Liver (tissue), 9 donors: Measurements from ENCODE around the gene HEATR3. TPM values are rescaled to one million over a fixed set of nuclear protein-coding genes. Genes with fewer than 3 reads are reported as not detected.

ENCODE experiments used
- DNase-seq: peaks from one replicate; pipeline ENCODE4 v3.0.0-alpha.2; 2017; ENCODE audit warnings: low spot score
- H3K27ac ChIP-seq, 2 donors: one replicate each; pipeline ENCODE4 v1.7.0; 2013; ENCODE audit warnings: inconsistent platforms in 2 of 2, low read length in 2 of 2, control low read depth in 1 of 2, low read depth in 1 of 2, mild to moderate bottlenecking in 1 of 2
- H3K27me3 ChIP-seq, 4 donors: one replicate each; pipeline versions ENCODE4 v1.6.1 to v1.7.0; 2013; ENCODE audit warnings: low read length in 3 of 4, inconsistent platforms in 1 of 4, mild to moderate bottlenecking in 1 of 4, moderate library complexity in 1 of 4; ENCODE audit not compliant: control insufficient read depth in 4 of 4, insufficient read depth in 4 of 4
- H3K36me3 ChIP-seq, 4 donors: one replicate each; pipeline versions ENCODE4 v1.6.1 to v1.7.0; 2013; ENCODE audit warnings: low read length in 3 of 4, mild to moderate bottlenecking in 3 of 4, low read depth in 1 of 4, moderate library complexity in 1 of 4; ENCODE audit not compliant: control insufficient read depth in 4 of 4, insufficient read depth in 3 of 4
- H3K4me1 ChIP-seq, 4 donors: one replicate each; pipeline versions ENCODE4 v1.6.1 to v1.7.0; 2013; ENCODE audit warnings: low read length in 3 of 4, mild to moderate bottlenecking in 3 of 4, moderate library complexity in 1 of 4; ENCODE audit not compliant: control insufficient read depth in 4 of 4, insufficient read depth in 4 of 4
- H3K4me3 ChIP-seq, 3 donors: one replicate each; pipeline versions ENCODE4 v1.6.1 to v1.7.0; 2013; ENCODE audit warnings: low read length in 3 of 3, control low read depth in 1 of 3, low read depth in 1 of 3, mild to moderate bottlenecking in 1 of 3
- H3K9ac ChIP-seq, 2 donors: one replicate each; pipeline ENCODE4 v1.7.0; 2013; ENCODE audit warnings: low read length in 2 of 2, mild to moderate bottlenecking in 2 of 2, moderate library complexity in 2 of 2, control low read depth in 1 of 2, low read depth in 1 of 2
- H3K9me3 ChIP-seq, 4 donors: one replicate each; pipeline versions ENCODE4 v1.6.1 to v1.7.0; 2013; ENCODE audit warnings: low read length in 3 of 4; ENCODE audit not compliant: control insufficient read depth in 4 of 4
- ATF3 ChIP-seq: IDR thresholded peaks from 2 replicates; pipeline ENCODE4 v1.6.1; 2016; ENCODE audit warnings: antibody characterized with exemption
- EGR1 ChIP-seq, 2 donors: IDR thresholded peaks; 2 replicates each; pipeline ENCODE4 v1.6.1; 2016 to 2018; ENCODE audit warnings: antibody characterized with exemption in 2 of 2, low read depth in 2 of 2
- FOXA1 ChIP-seq: IDR thresholded peaks from 2 replicates; pipeline ENCODE4 v1.6.1; 2016; ENCODE audit warnings: antibody characterized with exemption
- FOXA2 ChIP-seq: IDR thresholded peaks from 2 replicates; pipeline ENCODE4 v1.6.1; 2016; ENCODE audit warnings: antibody characterized with exemption
- HNF4A ChIP-seq, 2 donors: conservative IDR thresholded peaks; 2 replicates each; pipeline ENCODE4 v1.6.1; 2016; ENCODE audit warnings: antibody characterized with exemption in 2 of 2, mild to moderate bottlenecking in 2 of 2
- HNF4G ChIP-seq: IDR thresholded peaks from 2 replicates; pipeline ENCODE4 v1.6.1; 2016; ENCODE audit warnings: antibody characterized with exemption
- JUND ChIP-seq, 2 donors: IDR thresholded peaks; 2 replicates each; pipeline ENCODE4 v1.6.1; 2016; ENCODE audit warnings: antibody characterized with exemption in 2 of 2
- NR2F2 ChIP-seq: IDR thresholded peaks from 2 replicates; pipeline ENCODE4 v1.6.1; 2016; ENCODE audit warnings: antibody characterized with exemption
- RAD21 ChIP-seq, 2 donors: IDR thresholded peaks; 2 replicates each; pipeline ENCODE4 v1.6.1; 2016; ENCODE audit warnings: antibody characterized with exemption in 2 of 2, mild to moderate bottlenecking in 2 of 2
- REST ChIP-seq: IDR thresholded peaks from 2 replicates; pipeline ENCODE4 v1.6.1; 2016; ENCODE audit warnings: antibody characterized with exemption, mild to moderate bottlenecking
- RXRA ChIP-seq, 2 donors: IDR thresholded peaks; 2 replicates each; pipeline ENCODE4 v1.6.1; 2017 to 2018; ENCODE audit warnings: antibody characterized with exemption in 2 of 2, mild to moderate bottlenecking in 1 of 2
- SP1 ChIP-seq: IDR thresholded peaks from 2 replicates; pipeline ENCODE4 v1.6.1; 2018; ENCODE audit warnings: antibody characterized with exemption, mild to moderate bottlenecking
- TAF1 ChIP-seq: conservative IDR thresholded peaks from 2 replicates; pipeline ENCODE4 v1.6.1; 2016; ENCODE audit warnings: antibody characterized with exemption, mild to moderate bottlenecking
- YY1 ChIP-seq: IDR thresholded peaks from 2 replicates; pipeline ENCODE4 v1.6.1; 2016; ENCODE audit warnings: antibody characterized with exemption, mild to moderate bottlenecking
- ZBTB33 ChIP-seq: IDR thresholded peaks from 2 replicates; pipeline ENCODE4 v1.6.1; 2016; ENCODE audit warnings: antibody characterized with exemption
- WGBS: extraction: QIAGEN DNeasy Blood & Tissue Kit; methylation state at CpG from one replicate; pipeline ENCODE4 v1.1.7; 2013; 5-methylcytosine and 5-hydroxymethylcytosine counted together
- polyA plus RNA-seq, 2 donors: library from polyadenylated mRNA; stranded (reverse) in 1 of 2; unstranded in 1 of 2; fragments of 200-250 nt in 1 of 2; fragments of >200 nt in 1 of 2; fragmentation: Nextera tagmentation in 1 of 2; extraction: Ambion mirVana in 1 of 2; gene quantifications; one replicate each; pipeline versions ENCODE4 v1.2.1 to v1.2.3, GENCODE V29; 2013 to 2015
- total RNA-seq, 2 donors: library from RNA; depleted of rRNA; stranded (reverse); fragments of >200 nt; gene quantifications; one replicate each; pipeline ENCODE4 v1.2.3, GENCODE V29; 2014
- donor health status: healthy.
- donor health status: healthy.
- donor health status: healthy.
- donor health status: healthy.
- donor health status: healthy.

HEATR3 gene
- total and polyA plus RNA-seq, 4 donors: 3.8 to 24.3 (median 9.7) TPM

- no peak for TF ChIP-seq ATF3
- H3K36me3 ChIP-seq: no peaks in the 10 kb centered on the region
- H3K27ac ChIP-seq: no peak overlapping the region
- H3K9ac ChIP-seq: no peak overlapping the region
- 83% methylated on average over 3 of the region's 3 CpGs for WGBS
- no peak for DNase-seq
- no peaks in the 10 kb centered on the region for H3K27me3 ChIP-seq
- H3K4me3 ChIP-seq: no peak overlapping the region
- no peaks in the 10 kb centered on the region for H3K4me1 ChIP-seq
- H3K9me3 ChIP-seq: peaks cover 0 to 11% (median 7%) of the 10 kb centered on the region in 4 donors
Measured at GRCh38 chr16:50059669-50060068, 6.1 kb upstream of the HEATR3 start.

- 88% methylated on average over 1 of the region's 1 CpG for WGBS
- no peak overlapping the region for H3K27ac ChIP-seq
- H3K4me1 ChIP-seq: peaks cover 0 to 3% (median under 1%) of the 10 kb centered on the region in 4 donors
Measured at GRCh38 chr16:50061326-50061725, 4.4 kb upstream of the HEATR3 start.

GRCh38 chr16:50065241-50065623, 538 bp upstream of the HEATR3 start:
- Histone ChIP-seq H3K36me3 (peaks cover 0 to 8% (median 6%) of the 10 kb centered on the region in 4 donors), H3K27ac (peak overlapping the region in 1 of 2 donors; percentile 96), H3K27me3 (no peaks in the 10 kb centered on the region), H3K9ac (no peak overlapping the region), H3K4me1 (peaks cover 0 to 17% (median 7%) of the 10 kb centered on the region in 4 donors), H3K9me3 (no peaks in the 10 kb centered on the region), H3K4me3 (no peak overlapping the region)
- no peak for DNase-seq
- WGBS: 81% methylated on average over 8 of the region's 8 CpGs
- no peak for TF ChIP-seq HNF4A (conservative IDR thresholded peaks at IDR 0.05)
- TF ChIP-seq EGR1 (IDR thresholded peaks at IDR 0.05; ENCODE audit: low read depth in 2 of 2): no peak
- TF ChIP-seq ZBTB33: no peak
- TF ChIP-seq RXRA (IDR thresholded peaks at IDR 0.05): no peak
- no peak for TF ChIP-seq JUND (IDR thresholded peaks at IDR 0.05)
- TF ChIP-seq FOXA1: no peak
- no peak for TF ChIP-seq HNF4G
- no peak for TF ChIP-seq SP1
- no peak for TF ChIP-seq FOXA2
- TF ChIP-seq YY1: no peak
- TF ChIP-seq RAD21 (IDR thresholded peaks at IDR 0.05): no peak
- TF ChIP-seq REST: no peak
- TF ChIP-seq ATF3: no peak
- no peak for TF ChIP-seq TAF1
- TF ChIP-seq NR2F2: no peak

More at GRCh38 chr16:50061326-50061725, 4.4 kb upstream of the HEATR3 start:
- no peaks in the 10 kb centered on the region for H3K36me3 ChIP-seq
- TF ChIP-seq RXRA (IDR thresholded peaks at IDR 0.05) (no peak), FOXA1 (no peak), ZBTB33 (no peak), TAF1 (no peak), HNF4G (no peak)
- H3K9ac ChIP-seq: no peak overlapping the region
- H3K9me3 ChIP-seq: peaks cover 0 to 5% (median 3%) of the 10 kb centered on the region in 4 donors
- no peaks in the 10 kb centered on the region for H3K27me3 ChIP-seq
- no peak for DNase-seq
- H3K4me3 ChIP-seq: no peak overlapping the region
